Measurements from ENCODE around the gene F5.

F5 gene

GRCh38 chr1:169474302-169474995 is 111.8 kb downstream of the F5 start:
- CTCF ChIA-PET: interaction anchor here (0.6 kb wide), 1 partner anchor 8 kb away, joined by 3 read pairs; no protein-coding TSS in a partner anchor
- no peak for TF ChIP-seq TARDBP (IDR thresholded peaks at IDR 0.05)
- no peak for TF ChIP-seq ARNT (IDR thresholded peaks at IDR 0.05)
- no peak for TF ChIP-seq NFRKB (IDR thresholded peaks at IDR 0.05)
- TF ChIP-seq HDGF (IDR thresholded peaks at IDR 0.05; ENCODE audit: borderline replicate concordance): no peak
- no peak for TF ChIP-seq SUZ12 (IDR thresholded peaks at IDR 0.05)
- no peak for TF ChIP-seq ZNF384 (IDR thresholded peaks at IDR 0.05)
- no peak for TF ChIP-seq CTBP1 (IDR thresholded peaks at IDR 0.05; ENCODE audit: borderline replicate concordance)
- no peak for DNase-seq (ENCODE audit: extremely low spot score)
- POLR2A ChIA-PET: interaction anchor here (1.2 kb wide), 1 partner anchor 12 kb away, joined by 6 read pairs; the partner anchor contains the start of gene SLC19A2

GRCh38 chr1:169473347-169473746 is 112.9 kb downstream of the F5 start:
- POLR2A ChIA-PET: no interaction called here
- DNase-seq (ENCODE audit: extremely low spot score): no peak
- CTCF ChIA-PET: no interaction called here
- TF ChIP-seq TARDBP (IDR thresholded peaks at IDR 0.05) (no peak), FOXA1 (IDR thresholded peaks at IDR 0.05) (no peak)

DNA sequence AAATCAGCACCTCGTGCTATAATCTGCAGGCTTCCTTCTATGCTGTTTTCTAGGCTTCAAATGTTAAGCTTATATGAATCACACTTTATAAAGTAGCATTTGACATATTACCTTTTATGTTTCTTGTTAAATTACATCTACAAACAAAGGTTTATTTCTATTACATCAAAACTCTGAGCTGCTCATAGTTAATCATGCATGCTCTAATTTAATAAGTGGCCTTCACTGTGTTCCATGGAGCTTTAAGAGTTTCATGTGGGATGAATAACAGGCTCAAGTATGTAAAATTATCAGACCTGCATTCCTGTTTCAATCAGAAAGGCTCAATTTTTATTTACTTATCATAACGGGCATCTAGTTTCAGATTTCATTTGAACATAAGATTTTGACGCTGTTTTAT is 113.5 kb downstream of the F5 start:
- CTCF ChIA-PET: no interaction called here
- TF ChIP-seq FOXK2 (IDR thresholded peaks at IDR 0.05): no peak
- DNase-seq (ENCODE audit: extremely low spot score): no peak
- POLR2A ChIA-PET: no interaction called here

DNA sequence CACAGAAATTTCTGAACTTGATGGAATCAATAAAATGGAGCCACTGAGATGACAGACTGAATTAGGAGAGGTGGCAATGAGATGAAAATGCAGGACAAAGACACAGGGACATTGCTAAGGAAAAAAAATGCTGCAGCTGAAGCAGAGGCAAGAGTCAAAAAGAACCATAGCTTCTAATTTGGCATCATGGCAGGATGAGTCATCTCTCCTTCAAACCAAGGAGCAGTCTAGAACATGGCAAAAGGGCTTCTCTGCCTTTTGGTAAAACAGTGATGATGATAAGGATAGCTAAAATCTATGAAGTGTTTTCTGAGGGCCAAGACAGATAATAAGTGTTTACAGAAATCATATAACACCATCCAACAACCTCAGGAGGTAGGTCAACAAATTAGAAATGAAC is 117.3 kb downstream of the F5 start:
- DNase-seq (ENCODE audit: extremely low spot score): no peak
- TF ChIP-seq ELF4 (IDR thresholded peaks at IDR 0.05): no peak
- no peak for TF ChIP-seq TARDBP (IDR thresholded peaks at IDR 0.05)
- TF ChIP-seq FOXA1 (IDR thresholded peaks at IDR 0.05): no peak
- no peak for TF ChIP-seq SUZ12 (IDR thresholded peaks at IDR 0.05)
- TF ChIP-seq CTBP1 (IDR thresholded peaks at IDR 0.05; ENCODE audit: borderline replicate concordance): no peak
- no peak for TF ChIP-seq ZNF384 (IDR thresholded peaks at IDR 0.05)
- TF ChIP-seq FOXK2 (IDR thresholded peaks at IDR 0.05): no peak
- TF ChIP-seq HDGF (IDR thresholded peaks at IDR 0.05; ENCODE audit: borderline replicate concordance): no peak
- TF ChIP-seq BHLHE40 (IDR thresholded peaks at IDR 0.05; ENCODE audit: borderline replicate concordance): no peak
- no peak for TF ChIP-seq NFRKB (IDR thresholded peaks at IDR 0.05)
- no peak for TF ChIP-seq LEF1 (IDR thresholded peaks at IDR 0.05; ENCODE audit: borderline replicate concordance)
- TF ChIP-seq FOXM1 (IDR thresholded peaks at IDR 0.05; ENCODE audit: borderline replicate concordance): no peak
- no peak for TF ChIP-seq SP1 (IDR thresholded peaks at IDR 0.05)
- no peak for TF ChIP-seq PKNOX1 (IDR thresholded peaks at IDR 0.05)
- no peak for TF ChIP-seq L3MBTL2 (conservative IDR thresholded peaks at IDR 0.05)
- TF ChIP-seq ARNT (IDR thresholded peaks at IDR 0.05): no peak
- ChIA-PET POLR2A (interaction anchor here (1.1 kb wide), 1 partner anchor 17 kb away, joined by 6 read pairs; the partner anchor contains the start of gene SLC19A2), CTCF (no interaction called here)

DNA sequence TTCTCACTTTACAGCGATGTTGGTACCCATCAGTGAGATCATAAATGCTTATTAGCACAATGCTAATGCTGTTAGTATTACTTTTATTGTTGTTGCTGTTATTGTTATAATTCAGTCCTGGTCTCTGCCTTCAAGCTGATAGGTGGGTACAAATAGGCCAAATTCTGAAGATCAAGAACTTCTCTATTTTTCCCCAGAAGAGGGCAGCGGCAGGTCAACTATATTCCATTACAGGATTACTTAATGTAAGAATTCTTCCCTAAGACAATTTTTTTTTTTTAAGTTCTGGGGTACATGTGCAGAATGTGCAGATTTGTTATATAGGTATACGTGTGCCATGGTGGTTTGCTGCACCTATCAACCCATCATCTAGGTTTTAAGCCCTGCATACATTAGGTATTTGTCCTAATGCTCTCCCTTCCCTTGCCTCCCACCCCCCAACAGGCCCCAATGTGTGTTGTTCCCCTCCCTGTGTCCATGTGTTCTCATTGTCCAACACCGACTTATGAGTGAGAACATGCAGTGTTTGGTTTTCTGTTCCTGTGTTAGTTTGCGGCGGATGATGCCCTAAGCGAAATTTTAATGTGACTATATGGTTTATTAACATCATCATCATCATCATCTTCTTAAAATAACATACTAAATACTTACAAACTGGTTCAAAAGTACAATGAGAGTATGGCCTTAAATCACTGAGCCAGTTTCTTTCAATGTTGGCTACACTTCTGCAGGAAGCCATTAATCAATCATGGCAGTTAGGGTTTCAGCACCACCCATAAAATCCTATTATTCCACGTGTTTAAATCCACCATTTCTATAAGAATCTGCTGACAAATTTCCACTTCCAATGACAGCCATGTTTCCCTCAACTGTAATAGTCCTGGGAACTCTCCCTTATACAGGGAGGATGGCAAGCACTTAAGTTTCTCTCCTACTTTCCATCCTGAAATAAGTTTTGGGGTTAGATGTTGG is 119.7 kb downstream of the F5 start:
- POLR2A ChIA-PET: no interaction called here
- no peak for TF ChIP-seq HDGF (IDR thresholded peaks at IDR 0.05; ENCODE audit: borderline replicate concordance)
- TF ChIP-seq PKNOX1 (IDR thresholded peaks at IDR 0.05): peak; percentile 17; the same call in 1 of the 2 replicates
- CTCF ChIA-PET: interaction anchor here (1.0 kb wide), 1 partner anchor 79 kb away, joined by 3 read pairs; no protein-coding TSS in a partner anchor
- DNase-seq (ENCODE audit: extremely low spot score): no peak

GRCh38 chr1:169465281-169465680 is 121.0 kb downstream of the F5 start:
- CTCF ChIA-PET: no interaction called here
- TF ChIP-seq SP1 (IDR thresholded peaks at IDR 0.05) (no peak), CTBP1 (IDR thresholded peaks at IDR 0.05; ENCODE audit: borderline replicate concordance) (no peak), TARDBP (IDR thresholded peaks at IDR 0.05) (no peak), L3MBTL2 (conservative IDR thresholded peaks at IDR 0.05) (no peak), ZNF384 (IDR thresholded peaks at IDR 0.05) (no peak), FOXM1 (IDR thresholded peaks at IDR 0.05; ENCODE audit: borderline replicate concordance) (no peak), ARNT (IDR thresholded peaks at IDR 0.05) (no peak), LEF1 (IDR thresholded peaks at IDR 0.05; ENCODE audit: borderline replicate concordance) (no peak), HDGF (IDR thresholded peaks at IDR 0.05; ENCODE audit: borderline replicate concordance) (no peak)
- no peak for DNase-seq (ENCODE audit: extremely low spot score)
- POLR2A ChIA-PET: no interaction called here
